Effector memory CD4-positive, alpha-beta T cell (primary cell): ENCODE data around the gene TMPRSS9.

Source experiments
- DNase-seq, 3 donors: peaks; one replicate each; pipeline ENCODE4 v3.0.0-alpha.2; 2020
- H3K27ac ChIP-seq: 2 replicates; pipeline ENCODE4 v1.7.0; 2013; ENCODE audit warnings: mild to moderate bottlenecking, low read length, moderate library complexity; ENCODE audit not compliant: insufficient read depth, poor library complexity, severe bottlenecking
- H3K27me3 ChIP-seq: replicated peaks from 2 replicates; pipeline ENCODE4 v1.7.0; 2013; ENCODE audit warnings: mild to moderate bottlenecking, low read length; ENCODE audit not compliant: insufficient read depth, control insufficient read depth, poor library complexity, severe bottlenecking
- H3K36me3 ChIP-seq: 2 replicates; pipeline ENCODE4 v1.7.0; 2013; ENCODE audit warnings: mild to moderate bottlenecking, low read length, moderate library complexity; ENCODE audit not compliant: control insufficient read depth, insufficient read depth
- H3K4me1 ChIP-seq: 2 replicates; pipeline ENCODE4 v1.7.0; 2013; ENCODE audit warnings: low read length, mild to moderate bottlenecking; ENCODE audit not compliant: control insufficient read depth, insufficient read depth, poor library complexity, severe bottlenecking
- H3K4me3 ChIP-seq: 2 replicates; pipeline ENCODE4 v1.7.0; 2013; ENCODE audit warnings: low read length, low read depth, mild to moderate bottlenecking; ENCODE audit not compliant: insufficient read depth, poor library complexity, severe bottlenecking
- H3K9me3 ChIP-seq: 2 replicates; pipeline ENCODE4 v1.7.0; 2013; ENCODE audit warnings: mild to moderate bottlenecking, low read length, moderate library complexity; ENCODE audit not compliant: control insufficient read depth

TMPRSS9 gene

GRCh38 chr19:2449019-2449418 lies 89.0 kb downstream of the TMPRSS9 start:
- no peak for DNase-seq
- Histone ChIP-seq H3K4me3 (no peak overlapping the region), H3K27me3 (no peaks in the 10 kb centered on the region), H3K27ac (no peak overlapping the region), H3K36me3 (peaks cover 6% of the 10 kb centered on the region), H3K9me3 (no peaks in the 10 kb centered on the region), H3K4me1 (no peaks in the 10 kb centered on the region)

- H3K27ac ChIP-seq: no peak overlapping the region
- no peak overlapping the region for H3K4me3 ChIP-seq
- H3K9me3 ChIP-seq: no peaks in the 10 kb centered on the region
- peaks cover 12% of the 10 kb centered on the region for H3K4me1 ChIP-seq
- no peaks in the 10 kb centered on the region for H3K36me3 ChIP-seq
- no peak for DNase-seq
- H3K27me3 ChIP-seq: no peaks in the 10 kb centered on the region
Measured at GRCh38 chr19:2451138-2451537, 91.1 kb downstream of the TMPRSS9 start.

GRCh38 chr19:2451741-2452140 lies 91.7 kb downstream of the TMPRSS9 start:
- no peak overlapping the region for H3K27ac ChIP-seq
- H3K36me3 ChIP-seq: no peaks in the 10 kb centered on the region
- no peak overlapping the region for H3K4me3 ChIP-seq

GRCh38 chr19:2453431-2454025 lies 93.5 kb downstream of the TMPRSS9 start:
- no peak for DNase-seq
- Histone ChIP-seq H3K27ac (no peak overlapping the region), H3K4me3 (no peak overlapping the region), H3K4me1 (peaks cover 14% of the 10 kb centered on the region), H3K36me3 (no peaks in the 10 kb centered on the region), H3K27me3 (no peaks in the 10 kb centered on the region), H3K9me3 (no peaks in the 10 kb centered on the region)

More at GRCh38 chr19:2451741-2452140, 91.7 kb downstream of the TMPRSS9 start:
- Histone ChIP-seq H3K9me3 (no peaks in the 10 kb centered on the region), H3K4me1 (peaks cover 14% of the 10 kb centered on the region), H3K27me3 (no peaks in the 10 kb centered on the region)
- DNase-seq: no peak

- Histone ChIP-seq H3K9me3 (no peaks in the 10 kb centered on the region), H3K27me3 (no peaks in the 10 kb centered on the region), H3K27ac (no peak overlapping the region), H3K4me3 (no peak overlapping the region), H3K36me3 (no peaks in the 10 kb centered on the region), H3K4me1 (peaks cover 14% of the 10 kb centered on the region)
- DNase-seq: no peak
Measured at GRCh38 chr19:2454199-2454961, 94.3 kb downstream of the TMPRSS9 start.

- peak overlapping the region; percentile 75 for H3K27ac ChIP-seq
Measured at GRCh38 chr19:2454962-2455850, 95.1 kb downstream of the TMPRSS9 start.

GRCh38 chr19:2455851-2456570 lies 95.9 kb downstream of the TMPRSS9 start:
- H3K4me1 ChIP-seq: peaks cover 14% of the 10 kb centered on the region
- peak overlapping the region; percentile 88 for H3K4me3 ChIP-seq
- H3K27ac ChIP-seq: peak overlapping the region; percentile 75
- H3K9me3 ChIP-seq: no peaks in the 10 kb centered on the region
- no peaks in the 10 kb centered on the region for H3K27me3 ChIP-seq
- peak in 2 of 3 donors; percentile 51 to 60 for DNase-seq
- no peaks in the 10 kb centered on the region for H3K36me3 ChIP-seq

More at GRCh38 chr19:2454962-2455850, 95.1 kb downstream of the TMPRSS9 start:
- Histone ChIP-seq H3K36me3 (no peaks in the 10 kb centered on the region), H3K9me3 (no peaks in the 10 kb centered on the region), H3K27me3 (no peaks in the 10 kb centered on the region), H3K4me1 (peaks cover 14% of the 10 kb centered on the region), H3K4me3 (peak overlapping the region; percentile 88)
- DNase-seq: no peak

GRCh38 chr19:2457394-2458037 lies 97.5 kb downstream of the TMPRSS9 start:
- H3K4me1 ChIP-seq: peaks cover 22% of the 10 kb centered on the region
- DNase-seq: no peak
- H3K9me3 ChIP-seq: no peaks in the 10 kb centered on the region
- H3K36me3 ChIP-seq: no peaks in the 10 kb centered on the region
- peak overlapping the region; percentile 53 for H3K27ac ChIP-seq
- H3K27me3 ChIP-seq: no peaks in the 10 kb centered on the region
- H3K4me3 ChIP-seq: peak overlapping the region; percentile 37

- DNase-seq: no peak
- no peak overlapping the region for H3K27ac ChIP-seq
- H3K36me3 ChIP-seq: no peaks in the 10 kb centered on the region
- no peaks in the 10 kb centered on the region for H3K9me3 ChIP-seq
- no peak overlapping the region for H3K4me3 ChIP-seq
- H3K27me3 ChIP-seq: no peaks in the 10 kb centered on the region
- H3K4me1 ChIP-seq: peaks cover 22% of the 10 kb centered on the region
Measured at GRCh38 chr19:2458054-2458453, 98.0 kb downstream of the TMPRSS9 start.
